GM19328 (cell line): Measurements from ENCODE around the gene S100PBP.

Experiments
- ATAC-seq: cut with Tn5 transposase; IDR thresholded peaks from one replicate; pipeline ENCODE4 v1.9.1; 2021; ENCODE audit warnings: mild to moderate bottlenecking, moderate library complexity; ENCODE audit not compliant: unreplicated experiment

Gene S100PBP

GRCh38 chr1:32818804-32819541, 1.5 kb downstream of the S100PBP start:
- ATAC-seq = peak; percentile 31

GRCh38 chr1:32825181-32825580, 7.7 kb downstream of the S100PBP start:
- ATAC-seq = no peak

GRCh38 chr1:32828341-32828740, 10.9 kb downstream of the S100PBP start:
- ATAC-seq = no peak

- ATAC-seq = no peak
These were observed 12.8 kb downstream of the S100PBP start for GRCh38 chr1:32830092-32830852.

DNA sequence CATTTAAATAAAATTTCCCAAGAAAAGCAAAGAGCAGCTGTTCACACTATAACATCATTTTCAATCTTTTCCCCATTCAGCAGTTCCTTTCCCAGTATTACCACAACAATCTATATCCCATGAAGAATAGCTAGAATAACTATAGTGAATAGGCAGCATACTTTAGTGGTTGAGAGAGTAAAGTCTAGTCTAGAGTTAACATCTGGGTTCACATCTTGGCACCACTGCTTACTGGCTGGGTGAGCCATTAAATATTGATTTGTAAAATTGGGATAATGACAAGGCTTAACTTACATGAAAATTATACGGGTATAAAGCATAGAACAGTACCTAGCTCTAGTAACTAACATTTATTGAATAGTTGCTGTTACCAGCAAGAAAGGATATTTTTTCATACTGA, 14.4 kb downstream of the S100PBP start:
- ATAC-seq = no peak

DNA sequence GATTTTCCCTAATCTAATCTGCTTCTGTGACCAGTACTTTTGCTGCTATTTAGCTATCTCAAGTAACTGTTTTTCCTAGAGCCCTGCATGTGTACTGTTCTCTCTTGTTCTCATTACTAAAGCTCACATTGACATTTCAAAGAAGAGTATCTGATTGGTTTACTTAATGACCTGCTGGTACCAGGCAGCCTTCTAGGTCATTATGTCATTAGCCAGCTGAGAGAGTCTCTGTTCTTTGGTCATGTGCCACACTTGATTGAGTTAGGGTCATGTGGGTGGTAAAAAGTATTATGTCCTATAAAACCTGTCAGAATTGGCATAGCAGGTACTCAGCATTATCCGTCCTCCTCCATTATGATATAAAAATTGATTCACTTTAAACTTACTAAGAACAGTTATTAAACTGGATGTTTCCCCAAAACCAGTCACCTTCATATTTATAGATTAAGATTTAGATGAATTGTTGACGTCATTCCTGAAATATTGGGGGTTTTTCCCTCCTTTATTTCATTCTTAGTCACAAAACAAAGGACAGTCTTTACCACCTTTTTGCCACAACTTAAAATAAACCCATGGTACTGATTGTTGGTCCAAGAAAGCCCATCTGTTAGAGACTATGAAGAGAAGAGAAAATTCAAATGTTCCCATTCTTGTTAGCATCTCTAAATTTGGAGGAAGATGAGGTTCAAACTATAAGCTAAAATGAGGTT, 31.1 kb downstream of the S100PBP start:
- no peak for ATAC-seq

- no peak for ATAC-seq
These were observed 38.6 kb downstream of the S100PBP start for GRCh38 chr1:32855861-32856617.

DNA sequence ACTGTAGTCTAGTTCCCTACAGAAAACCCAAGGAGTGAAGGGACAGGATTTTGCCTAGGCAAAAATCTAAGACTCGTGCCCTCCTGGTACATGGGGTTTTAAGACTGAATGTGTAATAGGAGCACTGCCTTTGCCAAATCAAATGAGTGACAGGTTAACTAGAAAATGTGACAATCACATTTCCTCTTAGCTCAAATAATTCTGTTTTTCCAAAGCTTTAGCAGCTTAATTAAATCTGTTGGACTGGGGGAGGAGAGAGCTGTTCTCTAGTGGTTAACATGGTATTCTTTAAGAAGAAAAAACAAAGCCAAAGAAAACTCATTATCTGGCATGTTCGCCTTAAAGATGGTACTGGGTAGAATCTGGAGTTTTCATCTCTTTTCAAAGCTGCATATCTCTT, 40.7 kb downstream of the S100PBP start:
- ATAC-seq = no peak

DNA sequence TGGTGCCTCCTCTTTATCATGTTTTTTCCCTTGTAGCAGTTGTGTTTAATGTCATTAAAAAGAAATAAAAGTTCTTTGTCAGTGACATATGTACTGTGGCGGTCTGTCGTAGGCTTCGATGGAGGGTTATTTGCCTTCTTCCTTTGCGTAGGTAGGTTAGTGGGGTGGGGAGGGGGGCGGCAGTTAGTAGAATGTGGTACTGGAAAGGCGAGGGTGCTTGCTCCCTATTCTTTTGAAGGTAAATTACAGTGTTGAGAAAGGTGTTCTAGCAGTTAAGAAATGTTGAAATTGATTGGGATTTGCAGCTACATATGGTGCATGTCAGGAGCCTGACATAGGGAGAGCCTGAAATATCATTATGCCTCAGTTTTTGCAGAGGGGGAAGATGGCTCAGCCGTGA, 41.3 kb downstream of the S100PBP start:
- no peak for ATAC-seq

- ATAC-seq = no peak
These were observed 42.5 kb downstream of the S100PBP start for GRCh38 chr1:32859915-32860314.

DNA sequence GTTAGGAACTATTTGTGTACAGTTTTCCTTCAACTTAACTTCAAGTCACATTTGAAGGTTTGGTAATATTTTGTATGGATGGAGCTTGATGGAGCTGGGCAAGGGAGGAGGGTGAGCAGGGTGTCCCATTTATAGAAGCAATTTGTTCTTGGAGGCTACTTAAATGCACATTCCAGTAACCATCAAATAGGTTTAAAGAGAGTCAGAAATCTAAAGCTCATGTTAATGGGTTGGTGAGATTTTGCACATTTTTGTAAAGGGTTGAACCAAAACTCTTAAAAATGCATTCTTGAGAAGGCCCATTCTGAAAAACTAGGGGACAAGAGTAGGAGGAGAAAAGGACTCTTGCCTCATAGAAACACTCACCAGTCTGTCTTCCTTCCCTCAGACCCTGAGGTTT, 43.1 kb downstream of the S100PBP start:
- ATAC-seq = no peak

DNA sequence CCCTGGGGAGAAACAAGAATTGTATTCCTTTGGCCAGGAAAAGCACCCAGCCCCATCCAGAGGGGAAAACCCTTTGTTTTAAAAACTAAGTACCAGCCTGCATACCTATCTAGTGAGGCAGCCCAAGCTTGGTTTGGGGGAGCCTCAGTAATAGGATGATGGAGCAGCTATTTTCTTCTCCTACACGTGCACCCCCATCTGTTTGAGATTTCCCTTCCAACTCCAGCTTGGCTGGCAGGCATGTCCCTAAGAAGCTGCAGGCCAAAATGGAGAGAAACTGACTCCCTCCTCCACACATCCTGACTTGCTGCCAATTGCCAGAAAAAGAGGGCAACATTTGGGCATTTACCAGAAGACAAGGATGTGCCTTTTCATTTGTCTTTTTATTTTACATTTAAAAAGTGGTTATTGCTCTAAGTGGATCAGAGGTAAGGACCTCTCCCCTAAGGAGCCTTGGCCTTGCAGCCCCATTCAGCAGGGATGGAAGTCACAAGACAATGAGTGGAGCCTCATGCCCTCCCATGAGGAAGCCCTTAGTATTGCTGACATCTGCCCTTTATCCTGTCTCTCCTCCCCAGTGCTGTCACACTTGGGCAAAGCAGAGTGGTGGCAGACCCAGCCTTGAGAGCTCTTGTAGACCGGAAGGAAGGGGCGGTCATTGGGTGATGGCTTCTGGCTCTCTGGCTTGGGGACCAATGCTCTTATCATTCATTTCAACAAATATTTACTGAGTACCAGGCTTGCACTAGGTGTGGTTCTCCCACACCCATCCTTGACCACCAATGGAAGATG, 44.6 kb downstream of the S100PBP start:
- no peak for ATAC-seq

- no peak for ATAC-seq
These were observed 45.9 kb downstream of the S100PBP start for GRCh38 chr1:32863218-32863880.

- ATAC-seq = no peak
These were observed 46.4 kb downstream of the S100PBP start for GRCh38 chr1:32863881-32864245.

DNA sequence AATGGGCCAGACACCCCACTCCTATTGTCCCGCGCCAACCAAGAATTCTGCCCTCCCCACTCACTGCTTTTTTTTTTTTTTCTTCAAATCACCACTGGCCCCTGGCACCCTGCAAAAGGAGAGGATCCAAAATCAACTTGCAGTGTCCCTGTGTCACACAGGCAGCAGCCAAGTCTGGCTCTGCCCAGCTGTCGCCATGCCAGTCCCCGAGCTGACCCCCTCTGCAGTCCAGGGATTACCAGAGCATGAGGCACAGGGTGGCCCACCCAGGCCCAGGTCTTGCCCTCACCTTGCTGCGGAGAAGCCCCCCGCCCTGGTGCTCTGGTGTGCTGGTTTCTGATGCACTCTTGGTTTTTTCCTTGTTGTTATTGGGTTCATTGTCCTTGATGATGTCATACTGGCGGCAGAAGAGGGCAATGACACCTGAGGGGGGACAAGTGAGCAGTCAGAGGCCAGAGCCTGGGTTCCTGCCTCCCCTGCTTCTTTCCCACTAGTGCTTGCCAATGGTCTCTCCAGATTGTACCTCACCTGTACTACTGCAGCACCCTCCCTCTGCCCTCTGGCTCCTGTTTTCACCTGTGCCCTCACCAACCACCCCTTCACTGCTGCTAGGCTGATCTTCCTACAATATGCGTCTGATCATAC, 47.0 kb downstream of the S100PBP start:
- no peak for ATAC-seq

GRCh38 chr1:32865639-32866405, 48.4 kb downstream of the S100PBP start:
- ATAC-seq = no peak

- ATAC-seq = no peak
These were observed 49.7 kb downstream of the S100PBP start for GRCh38 chr1:32867151-32867550.

DNA sequence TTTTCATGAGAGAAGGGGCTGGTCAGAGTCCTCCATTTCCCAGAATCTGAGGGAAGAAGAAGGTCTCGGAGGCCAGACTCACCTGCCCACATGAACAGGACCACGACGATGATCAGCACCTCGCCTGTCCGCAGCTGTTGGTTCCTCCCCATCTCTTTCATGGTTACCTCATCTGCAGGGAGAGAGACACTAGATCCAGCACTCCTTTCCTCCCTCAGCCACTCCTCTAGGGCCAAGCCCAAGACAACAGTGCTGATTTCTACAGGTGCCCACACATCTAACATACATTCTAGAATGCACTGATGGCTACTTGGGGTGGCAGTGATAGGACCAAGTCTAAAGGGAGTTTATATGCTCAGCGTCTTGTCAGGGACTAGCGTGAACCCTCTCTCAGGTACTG, 50.2 kb downstream of the S100PBP start:
- no peak for ATAC-seq

- no peak for ATAC-seq
These were observed 50.6 kb downstream of the S100PBP start for GRCh38 chr1:32868085-32868484.
